ENCODE data around the gene ZFP1. TPM values are rescaled to one million over a fixed set of nuclear protein-coding genes. Genes with fewer than 3 reads are reported as not detected.

ZFP1 gene
- total RNA-seq, 2 donors from 2014 or later, result 10.4 to 13.3 TPM

DNA sequence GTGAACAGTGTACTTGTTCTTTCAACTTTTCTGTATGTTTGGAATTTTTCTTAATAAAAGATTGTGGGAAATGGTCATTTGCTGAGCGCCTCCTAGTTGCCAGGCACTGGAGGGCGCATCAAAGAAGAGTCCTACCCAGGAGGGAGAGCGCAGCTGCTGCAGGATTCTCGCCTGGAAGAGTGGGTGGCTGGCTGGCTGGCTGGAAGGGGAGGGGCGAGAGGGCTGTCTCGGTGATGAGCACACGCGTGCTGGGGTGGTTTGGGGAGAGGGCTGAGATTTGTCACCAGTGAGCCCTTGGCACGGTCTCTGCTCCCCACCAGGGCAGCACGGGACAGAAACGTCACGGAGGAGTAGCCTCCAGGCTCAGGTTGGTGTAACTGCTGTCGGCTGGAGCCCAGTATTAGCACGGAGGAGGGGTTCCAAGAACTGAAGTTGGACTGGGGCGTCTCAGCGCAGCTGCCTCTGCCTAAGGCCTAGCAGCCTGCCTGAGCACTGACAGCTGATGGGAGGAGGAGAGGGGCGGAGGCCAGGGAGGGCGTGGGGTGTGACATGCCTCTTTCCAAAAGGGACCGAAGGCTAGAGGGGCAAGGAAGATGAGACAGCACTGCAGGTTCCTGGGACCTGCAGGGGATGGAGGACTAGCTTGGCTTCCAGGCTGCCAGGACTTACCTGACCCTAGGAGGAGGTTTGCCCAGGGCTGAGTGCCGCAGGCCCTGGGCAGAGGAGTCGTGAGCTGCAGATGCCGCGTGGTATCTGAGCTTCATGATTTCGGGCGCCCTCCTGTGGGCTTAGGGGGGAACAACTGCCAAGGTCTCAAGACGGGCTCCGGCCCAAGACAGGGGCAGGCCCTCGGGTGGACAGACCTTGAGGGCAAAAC lies 37.4 kb upstream of the ZFP1 start:
- TF ChIP-seq, protein P1, sequence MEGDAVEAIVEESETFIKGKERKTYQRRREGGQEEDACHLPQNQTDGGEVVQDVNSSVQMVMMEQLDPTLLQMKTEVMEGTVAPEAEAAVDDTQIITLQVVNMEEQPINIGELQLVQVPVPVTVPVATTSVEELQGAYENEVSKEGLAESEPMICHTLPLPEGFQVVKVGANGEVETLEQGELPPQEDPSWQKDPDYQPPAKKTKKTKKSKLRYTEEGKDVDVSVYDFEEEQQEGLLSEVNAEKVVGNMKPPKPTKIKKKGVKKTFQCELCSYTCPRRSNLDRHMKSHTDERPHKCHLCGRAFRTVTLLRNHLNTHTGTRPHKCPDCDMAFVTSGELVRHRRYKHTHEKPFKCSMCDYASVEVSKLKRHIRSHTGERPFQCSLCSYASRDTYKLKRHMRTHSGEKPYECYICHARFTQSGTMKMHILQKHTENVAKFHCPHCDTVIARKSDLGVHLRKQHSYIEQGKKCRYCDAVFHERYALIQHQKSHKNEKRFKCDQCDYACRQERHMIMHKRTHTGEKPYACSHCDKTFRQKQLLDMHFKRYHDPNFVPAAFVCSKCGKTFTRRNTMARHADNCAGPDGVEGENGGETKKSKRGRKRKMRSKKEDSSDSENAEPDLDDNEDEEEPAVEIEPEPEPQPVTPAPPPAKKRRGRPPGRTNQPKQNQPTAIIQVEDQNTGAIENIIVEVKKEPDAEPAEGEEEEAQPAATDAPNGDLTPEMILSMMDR (conservative IDR thresholded peaks at IDR 0.05), result peak; percentile 91
- Histone ChIP-seq H3K4me1 (ENCODE audit: control insufficient read depth, insufficient read depth, low read length) (no peaks in the 10 kb centered on the region), H3K27me3 (ENCODE audit: control insufficient read depth, insufficient read depth, low read length, poor library complexity, severe bottlenecking) (no peaks in the 10 kb centered on the region), H3K9me3 (ENCODE audit: control insufficient read depth, low read length) (no peaks in the 10 kb centered on the region), H3K4me3 (ENCODE audit: low read length) (no peak overlapping the region), H3K9ac (ENCODE audit: extremely low read depth, low read length, poor library complexity, severe bottlenecking) (no peak overlapping the region), H3K36me3 (ENCODE audit: control insufficient read depth, insufficient read depth, low read length) (no peaks in the 10 kb centered on the region), H3K27ac (ENCODE audit: low read depth, low read length) (peak overlapping the region; percentile 60)
- H3K27me3 Mint-ChIP-seq (ENCODE audit: insufficient read depth), result no peaks in the 10 kb centered on the region
- WGBS, 2 experiments (ENCODE audit: insufficient coverage in 1 of 2, insufficient read length in 1 of 2), result 37 to 51% methylated on average over 13 to 28 of the region's 28 CpGs
- peaks cover 10% of the 10 kb centered on the region for H3K36me3 Mint-ChIP-seq (ENCODE audit: low read depth)
- peak overlapping the region; percentile 23 for H3K4me3 Mint-ChIP-seq
- peak overlapping the region; percentile 87 for H3K27ac Mint-ChIP-seq
- H3K4me1 Mint-ChIP-seq, result peaks cover 25% of the 10 kb centered on the region
- DNase-seq, result peak; percentile 96
- no peaks in the 10 kb centered on the region for H3K9me3 Mint-ChIP-seq

DNA sequence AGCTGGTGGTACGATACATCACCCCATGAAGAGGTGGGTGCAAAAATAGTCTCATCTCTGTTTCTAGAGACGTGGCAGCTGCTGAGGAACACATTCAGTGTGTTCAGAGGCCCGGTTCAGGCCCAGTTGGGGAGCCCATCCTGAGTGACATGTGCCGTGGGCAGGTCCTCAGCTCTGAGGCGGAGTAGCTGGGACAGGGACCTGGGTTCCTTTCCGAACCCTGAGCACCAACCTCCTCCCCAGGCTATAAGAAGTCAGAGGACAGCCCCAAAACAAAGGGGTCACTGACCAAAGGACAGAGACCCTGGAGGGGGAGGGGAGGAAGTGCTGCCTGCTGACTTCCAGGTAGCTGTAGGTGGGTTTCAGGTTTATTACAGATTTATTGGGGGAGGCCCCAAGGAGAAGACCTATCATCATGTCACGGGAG lies 36.8 kb upstream of the ZFP1 start:
- peaks cover under 1% of the 10 kb centered on the region for H3K9me3 Mint-ChIP-seq
- H3K4me3 Mint-ChIP-seq, result no peak overlapping the region
- Histone ChIP-seq H3K36me3 (ENCODE audit: control insufficient read depth, insufficient read depth, low read length) (no peaks in the 10 kb centered on the region), H3K27ac (ENCODE audit: low read depth, low read length) (no peak overlapping the region), H3K9me3 (ENCODE audit: control insufficient read depth, low read length) (no peaks in the 10 kb centered on the region), H3K4me3 (ENCODE audit: low read length) (no peak overlapping the region), H3K27me3 (ENCODE audit: control insufficient read depth, insufficient read depth, low read length, poor library complexity, severe bottlenecking) (no peaks in the 10 kb centered on the region), H3K4me1 (ENCODE audit: control insufficient read depth, insufficient read depth, low read length) (no peaks in the 10 kb centered on the region), H3K9ac (ENCODE audit: extremely low read depth, low read length, poor library complexity, severe bottlenecking) (no peak overlapping the region)
- H3K27me3 Mint-ChIP-seq (ENCODE audit: insufficient read depth), result no peaks in the 10 kb centered on the region
- TF ChIP-seq, protein P1 (conservative IDR thresholded peaks at IDR 0.05), result peak; percentile 1
- WGBS, 2 experiments (ENCODE audit: insufficient coverage in 1 of 2, insufficient read length in 1 of 2), result 58 to 70% methylated on average over 4 to 7 of the region's 7 CpGs
- no peak for DNase-seq
- H3K4me1 Mint-ChIP-seq, result peaks cover 29% of the 10 kb centered on the region
- peaks cover 8% of the 10 kb centered on the region for H3K36me3 Mint-ChIP-seq (ENCODE audit: low read depth)
- no peak overlapping the region for H3K27ac Mint-ChIP-seq

DNA sequence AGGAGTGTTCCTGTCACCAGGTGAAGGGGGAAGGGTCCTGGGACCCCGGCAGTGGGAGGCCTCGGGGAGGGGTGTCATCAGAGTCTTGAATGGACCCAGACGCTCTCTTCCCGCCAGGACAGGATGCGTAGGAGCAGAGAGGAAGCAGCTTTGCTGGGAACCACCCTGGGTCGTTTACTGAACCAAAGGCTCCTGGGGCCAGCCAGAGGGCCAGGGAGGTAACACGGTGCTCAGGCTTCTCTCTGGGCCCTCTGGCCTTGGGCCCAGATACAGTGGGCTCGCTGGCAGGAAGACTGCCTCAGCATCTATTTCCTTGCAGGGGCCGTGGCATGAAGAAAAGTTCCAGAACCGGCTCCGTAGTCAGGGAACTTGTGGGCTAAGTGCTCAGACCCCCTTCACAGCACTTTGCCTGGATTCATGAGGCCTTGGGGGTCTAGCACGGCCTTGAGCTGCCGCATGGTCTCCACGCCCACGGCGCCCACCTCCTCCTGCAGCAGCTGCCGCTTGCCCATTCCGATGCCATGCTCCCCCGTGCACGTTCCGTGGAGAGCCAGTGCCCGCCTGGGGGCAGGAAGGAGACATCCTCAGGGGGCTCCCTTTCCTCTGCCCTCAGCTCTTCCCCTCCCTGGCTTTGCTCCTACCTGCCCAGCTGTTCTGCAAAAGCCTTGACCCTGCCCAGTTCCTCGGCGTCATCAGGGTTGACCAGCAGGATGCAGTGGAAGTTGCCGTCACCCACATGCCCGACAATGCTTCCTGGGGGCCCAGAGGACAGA lies 36.2 kb upstream of the ZFP1 start:
- H3K36me3 ChIP-seq (ENCODE audit: control insufficient read depth, insufficient read depth, low read length), result no peaks in the 10 kb centered on the region
- DNase-seq, result peak; percentile 70
- no peak overlapping the region for H3K27ac ChIP-seq (ENCODE audit: low read depth, low read length)
- TF ChIP-seq, protein P1 (conservative IDR thresholded peaks at IDR 0.05), result no peak
- no peaks in the 10 kb centered on the region for H3K27me3 ChIP-seq (ENCODE audit: control insufficient read depth, insufficient read depth, low read length, poor library complexity, severe bottlenecking)
- Mint-ChIP-seq H3K27ac (peak overlapping the region; percentile 26), H3K4me3 (no peak overlapping the region), H3K27me3 (ENCODE audit: insufficient read depth) (no peaks in the 10 kb centered on the region), H3K9me3 (peaks cover 6% of the 10 kb centered on the region), H3K36me3 (ENCODE audit: low read depth) (peaks cover 1% of the 10 kb centered on the region), H3K4me1 (peaks cover 29% of the 10 kb centered on the region)
- no peak overlapping the region for H3K4me3 ChIP-seq (ENCODE audit: low read length)
- no peaks in the 10 kb centered on the region for H3K4me1 ChIP-seq (ENCODE audit: control insufficient read depth, insufficient read depth, low read length)
- no peaks in the 10 kb centered on the region for H3K9me3 ChIP-seq (ENCODE audit: control insufficient read depth, low read length)
- 91 to 96% methylated on average over 18 to 26 of the region's 26 CpGs for WGBS, 2 experiments (ENCODE audit: insufficient coverage in 1 of 2, insufficient read length in 1 of 2)
- H3K9ac ChIP-seq (ENCODE audit: extremely low read depth, low read length, poor library complexity, severe bottlenecking), result no peak overlapping the region

All from endodermal cell (in vitro differentiated cells).